HepG2 (cell line): ENCODE data around the gene CRY1. TPM values are rescaled to one million over a fixed set of nuclear protein-coding genes. Genes with fewer than 3 reads are reported as not detected.

ENCODE experiments used
- ATAC-seq: fragments of 200-7000 bp; cut with Tn5 transposase; 3 replicates; pipeline ENCODE4 v1.9.1; 2020; ENCODE audit warnings: mild to moderate bottlenecking, moderate library complexity
- BruUV-seq: library from RNA; stranded (reverse); fragments of 400-500 nt; replicated peaks from 2 replicates; lab custom pipeline; 2021; lab: Mats Ljungman, UMichigan
- CTCF ChIA-PET: fragments of 300-600 bp; formaldehyde crosslinking; extraction: SDS; loops from one replicate; lab custom pipeline; 2021; ENCODE audit warnings: low total read pairs, inconsistent platforms, low intra/inter-chr PET ratio; lab: Yijun Ruan, JAX
- POLR2A ChIA-PET: fragments of 350-600 bp; sonication (Branson Sonifier 250); formaldehyde crosslinking; loops from one replicate; lab custom pipeline; 2020; ENCODE audit warnings: antibody characterized with exemption, inconsistent platforms; lab: Yijun Ruan, JAX
- DNase-seq: peaks from one replicate; pipeline ENCODE4 v3.0.0-alpha.2; 2015; ENCODE audit warnings: low spot score
- FAIRE-seq: peaks from 3 replicates; lab custom pipeline; 2011; peaks lifted over from hg19 to GRCh38; lab: Jason Lieb, UNC
- H2AFZ ChIP-seq: one replicate; pipeline ENCODE4 v1.6.1; 2011; ENCODE audit warnings: low read length, inconsistent platforms
- H3K27ac ChIP-seq: fragments of 300-600 bp; 3 replicates; pipeline ENCODE4 v1.8.0; 2011; ENCODE audit warnings: mixed run types, mild to moderate bottlenecking, mixed read lengths, low read length, inconsistent platforms; ENCODE audit not compliant: insufficient read depth; ENCODE audit errors: extremely low read length
- H3K27me3 ChIP-seq, 2 experiments: fragments of 200-600 bp in 1 of 2; 2 replicates in 1 of 2; 3 replicates in 1 of 2; pipeline versions ENCODE4 v1.6.0 to v1.8.0; 2011; ENCODE audit warnings: low read length in 2 of 2, mild to moderate bottlenecking in 2 of 2, moderate library complexity in 2 of 2, inconsistent platforms in 1 of 2; ENCODE audit not compliant: insufficient read depth in 2 of 2, control insufficient read depth in 1 of 2
- H3K36me3 ChIP-seq, 2 experiments: fragments of 200-600 bp in 1 of 2; replicated peaks in 1 of 2; 2 replicates in 1 of 2; 3 replicates in 1 of 2; pipeline versions ENCODE4 v1.5.1 to v1.8.0; 2011; ENCODE audit warnings: low read length in 2 of 2, inconsistent platforms in 1 of 2; ENCODE audit not compliant: insufficient read depth in 2 of 2, control insufficient read depth in 1 of 2
- H3K4me1 ChIP-seq: 2 replicates; pipeline ENCODE4 v1.5.1; 2012; ENCODE audit warnings: low read length, inconsistent platforms; ENCODE audit not compliant: insufficient read depth
- H3K4me2 ChIP-seq: 2 replicates; pipeline ENCODE4 v1.6.0; 2011; ENCODE audit warnings: low read depth, low read length, inconsistent platforms
- H3K4me3 ChIP-seq, 3 experiments: fragments of 200-600 bp in 1 of 3; sonication (generic), shearing (Covaris generic) in 1 of 3; replicated peaks in 1 of 3; 2 replicates each; pipeline ENCODE4 v1.5.1; 2011 to 2016; ENCODE audit warnings: low read length in 3 of 3, inconsistent platforms in 2 of 3, low read depth in 2 of 3, mild to moderate bottlenecking in 2 of 3, control low read depth in 1 of 3, mixed read lengths in 1 of 3; ENCODE audit not compliant: insufficient read depth in 1 of 3
- H3K79me2 ChIP-seq: one replicate; pipeline ENCODE4 v1.6.1; 2011; ENCODE audit warnings: low read length, inconsistent platforms; ENCODE audit not compliant: insufficient read depth
- H3K9ac ChIP-seq: 2 replicates; pipeline ENCODE4 v1.6.0; 2011; ENCODE audit warnings: mild to moderate bottlenecking, low read depth, low read length, inconsistent platforms; ENCODE audit not compliant: insufficient read depth
- H3K9me3 ChIP-seq: 2 replicates; pipeline ENCODE4 v1.5.1; 2012; ENCODE audit warnings: mild to moderate bottlenecking, low read length
- H4K20me1 ChIP-seq: 2 replicates; pipeline ENCODE4 v1.6.0; 2011; ENCODE audit warnings: inconsistent platforms, mild to moderate bottlenecking, low read length, moderate library complexity; ENCODE audit not compliant: insufficient read depth
- ZNF225 ChIP-seq: sonication (generic); formaldehyde crosslinking; IDR thresholded peaks from 2 replicates; pipeline ENCODE4 v1.4.0; 2020; ENCODE audit warnings: mild to moderate bottlenecking, missing genetic modification reagents
- ZNF761 ChIP-seq: sonication (generic); formaldehyde crosslinking; conservative IDR thresholded peaks from 2 replicates; pipeline ENCODE4 v1.4.0; 2020; ENCODE audit warnings: mild to moderate bottlenecking, missing genetic modification reagents
- ZNF841 ChIP-seq: sonication (generic); formaldehyde crosslinking; IDR thresholded peaks from 2 replicates; pipeline ENCODE4 v1.8.1; 2023; ENCODE audit warnings: missing genetic modification reagents, borderline replicate concordance
- whole genome bisulfite sequencing: methylation state at CpG from one replicate; pipeline ENCODE4 v1.1.6; 2017; ENCODE audit warnings: low lambda C conversion rate; 5-methylcytosine and 5-hydroxymethylcytosine counted together
- in situ Hi-C: cut with HindIII; loops from 2 replicates; pipeline ENCODE4 v1.10.0; 2017; ENCODE audit warnings: low pct_unique_long_range_greater_than_20kb; ENCODE audit not compliant: extremely low pct_ligation_motif_present
- intact Hi-C: fragments of 100-400 bp; cut with micrococcal nuclease; formaldehyde crosslinking; loops from one replicate; pipeline ENCODE4 v1.10.0; 2022; ENCODE audit not compliant: unreplicated experiment
- polyA plus RNA-seq, 8 experiments: library from polyadenylated mRNA; depleted of rRNA in 3 of 8; stranded (reverse) in 7 of 8; unstranded in 1 of 8; fragments of >200 nt; fragmentation: Illumina TruSeq in 4 of 8; extraction: Trizol in 4 of 8; gene quantifications; 2 replicates each; pipeline versions ENCODE4 v1.2.1 to v1.2.3, GENCODE V29; 2011 to 2016; ENCODE audit warnings: low read depth in 4 of 8, missing spikeins in 1 of 8, mixed read lengths in 1 of 8; ENCODE audit not compliant: insufficient read depth in 1 of 8
- total RNA-seq, 5 experiments: library from RNA; depleted of rRNA; stranded (reverse); fragments of >200 nt; fragmentation: Illumina TruSeq; extraction: Trizol; gene quantifications; 2 replicates each; pipeline ENCODE4 v1.2.3, GENCODE V29; 2016; ENCODE audit warnings: low read depth in 1 of 5
- TF ChIP-seq, protein P1 (sequence below): sonication (generic); formaldehyde crosslinking; IDR thresholded peaks from 2 replicates; pipeline ENCODE4 v1.5.1; 2020; ENCODE audit warnings: mild to moderate bottlenecking, missing genetic modification reagents, moderate library complexity
- TF ChIP-seq, protein P2 (sequence below): sonication (generic); formaldehyde crosslinking; IDR thresholded peaks from 2 replicates; pipeline ENCODE4 v1.4.0; 2020; ENCODE audit warnings: missing genetic modification reagents, mild to moderate bottlenecking, borderline replicate concordance
- TF ChIP-seq, protein P3 (sequence below): sonication (generic); formaldehyde crosslinking; IDR thresholded peaks from 2 replicates; pipeline ENCODE4 v1.5.0; 2020; ENCODE audit warnings: mild to moderate bottlenecking, missing genetic modification reagents
- TF ChIP-seq, protein P4 (sequence below), 2 experiments: IDR thresholded peaks; 2 replicates each; pipeline ENCODE4 v1.6.1; 2011 to 2012; ENCODE audit warnings: low read length in 2 of 2, borderline replicate concordance in 1 of 2, low read depth in 1 of 2, mild to moderate bottlenecking in 1 of 2, moderate library complexity in 1 of 2

The CRY1 gene
- total and polyA plus RNA-seq, 2 of the 13 experiments (the other 11 are each of a cell fraction or from before 2014, with no cell fraction given) = 11.4 to 13.9 TPM

DNA sequence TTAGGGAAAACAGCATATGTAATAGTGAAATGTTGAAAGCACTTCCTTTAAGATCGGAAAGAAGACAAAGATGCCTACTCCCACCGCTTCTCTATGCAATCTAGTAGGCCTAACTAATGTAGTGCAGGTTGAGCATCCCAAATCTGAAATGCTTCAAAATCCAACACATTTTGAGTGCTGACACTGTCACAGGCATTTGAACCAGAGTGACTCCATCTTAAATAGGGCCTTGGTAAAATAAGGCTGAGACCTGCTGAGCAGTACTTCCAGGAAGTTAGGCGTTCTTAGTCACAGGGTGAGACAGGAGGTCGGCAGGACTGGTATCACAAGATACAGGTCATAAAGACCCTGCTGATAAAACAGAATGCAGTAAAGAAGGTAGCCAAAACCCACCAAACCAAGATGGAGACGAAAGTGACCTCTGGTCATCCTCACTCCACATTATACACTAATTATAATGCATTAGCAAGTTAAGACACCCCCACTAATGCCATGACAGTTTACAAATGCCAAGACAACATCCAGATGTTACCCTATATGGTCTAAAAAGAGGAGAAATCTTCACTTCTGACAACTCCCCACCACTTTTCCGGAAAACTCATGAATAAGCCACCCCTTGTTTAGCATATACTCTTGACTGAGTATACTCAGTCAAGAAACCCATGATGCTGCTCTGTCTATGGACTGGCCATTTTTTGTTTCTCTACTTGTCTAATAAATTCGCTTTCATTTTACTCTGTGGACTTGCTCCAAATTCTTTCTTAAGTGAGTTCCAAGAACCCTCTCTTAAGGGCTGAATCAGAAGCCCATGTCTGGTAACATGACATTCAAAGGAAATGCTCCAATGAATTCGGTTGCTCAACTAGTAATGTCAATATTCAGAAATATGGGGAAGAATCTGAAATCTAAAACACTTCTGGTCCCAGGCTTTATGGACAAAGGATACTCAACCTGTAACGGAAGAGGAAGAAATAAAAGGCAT, 59.3 kb downstream of the CRY1 start:
- Histone ChIP-seq H3K79me2 (peaks cover 5% of the 10 kb centered on the region), H3K4me3 (no peak overlapping the region), H3K4me2 (no peak overlapping the region), H3K9me3 (no peaks in the 10 kb centered on the region), H3K27ac (no peak overlapping the region), H3K9ac (no peak overlapping the region), H3K27me3 (no peaks in the 10 kb centered on the region), H2AFZ (no peak overlapping the region), H3K36me3 (no peaks in the 10 kb centered on the region), H3K4me1 (peaks cover 4% of the 10 kb centered on the region; the same call in 1 of the 2 replicates), H4K20me1 (no peaks in the 10 kb centered on the region)
- intact Hi-C loops (no loop called here), in situ Hi-C loops (no loop called here)
- CTCF ChIA-PET = no interaction called here
- BruUV-seq = no TSS peak
- 95% methylated on average over 9 of the region's 9 CpGs for WGBS
- FAIRE-seq (no peak), ATAC-seq (no peak), DNase-seq (no peak)
- POLR2A ChIA-PET = no interaction called here
- TF ChIP-seq ZNF761 (CRISPR knock-in tag) = no peak
- TF ChIP-seq, protein P1, sequence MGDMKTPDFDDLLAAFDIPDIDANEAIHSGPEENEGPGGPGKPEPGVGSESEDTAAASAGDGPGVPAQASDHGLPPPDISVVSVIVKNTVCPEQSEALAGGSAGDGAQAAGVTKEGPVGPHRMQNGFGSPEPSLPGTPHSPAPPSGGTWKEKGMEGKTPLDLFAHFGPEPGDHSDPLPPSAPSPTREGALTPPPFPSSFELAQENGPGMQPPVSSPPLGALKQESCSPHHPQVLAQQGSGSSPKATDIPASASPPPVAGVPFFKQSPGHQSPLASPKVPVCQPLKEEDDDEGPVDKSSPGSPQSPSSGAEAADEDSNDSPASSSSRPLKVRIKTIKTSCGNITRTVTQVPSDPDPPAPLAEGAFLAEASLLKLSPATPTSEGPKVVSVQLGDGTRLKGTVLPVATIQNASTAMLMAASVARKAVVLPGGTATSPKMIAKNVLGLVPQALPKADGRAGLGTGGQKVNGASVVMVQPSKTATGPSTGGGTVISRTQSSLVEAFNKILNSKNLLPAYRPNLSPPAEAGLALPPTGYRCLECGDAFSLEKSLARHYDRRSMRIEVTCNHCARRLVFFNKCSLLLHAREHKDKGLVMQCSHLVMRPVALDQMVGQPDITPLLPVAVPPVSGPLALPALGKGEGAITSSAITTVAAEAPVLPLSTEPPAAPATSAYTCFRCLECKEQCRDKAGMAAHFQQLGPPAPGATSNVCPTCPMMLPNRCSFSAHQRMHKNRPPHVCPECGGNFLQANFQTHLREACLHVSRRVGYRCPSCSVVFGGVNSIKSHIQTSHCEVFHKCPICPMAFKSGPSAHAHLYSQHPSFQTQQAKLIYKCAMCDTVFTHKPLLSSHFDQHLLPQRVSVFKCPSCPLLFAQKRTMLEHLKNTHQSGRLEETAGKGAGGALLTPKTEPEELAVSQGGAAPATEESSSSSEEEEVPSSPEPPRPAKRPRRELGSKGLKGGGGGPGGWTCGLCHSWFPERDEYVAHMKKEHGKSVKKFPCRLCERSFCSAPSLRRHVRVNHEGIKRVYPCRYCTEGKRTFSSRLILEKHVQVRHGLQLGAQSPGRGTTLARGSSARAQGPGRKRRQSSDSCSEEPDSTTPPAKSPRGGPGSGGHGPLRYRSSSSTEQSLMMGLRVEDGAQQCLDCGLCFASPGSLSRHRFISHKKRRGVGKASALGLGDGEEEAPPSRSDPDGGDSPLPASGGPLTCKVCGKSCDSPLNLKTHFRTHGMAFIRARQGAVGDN = no peak
- TF ChIP-seq ZNF841 (CRISPR knock-in tag) = no peak
- no peak for TF ChIP-seq ZNF225 (CRISPR knock-in tag)
- TF ChIP-seq, protein P2, sequence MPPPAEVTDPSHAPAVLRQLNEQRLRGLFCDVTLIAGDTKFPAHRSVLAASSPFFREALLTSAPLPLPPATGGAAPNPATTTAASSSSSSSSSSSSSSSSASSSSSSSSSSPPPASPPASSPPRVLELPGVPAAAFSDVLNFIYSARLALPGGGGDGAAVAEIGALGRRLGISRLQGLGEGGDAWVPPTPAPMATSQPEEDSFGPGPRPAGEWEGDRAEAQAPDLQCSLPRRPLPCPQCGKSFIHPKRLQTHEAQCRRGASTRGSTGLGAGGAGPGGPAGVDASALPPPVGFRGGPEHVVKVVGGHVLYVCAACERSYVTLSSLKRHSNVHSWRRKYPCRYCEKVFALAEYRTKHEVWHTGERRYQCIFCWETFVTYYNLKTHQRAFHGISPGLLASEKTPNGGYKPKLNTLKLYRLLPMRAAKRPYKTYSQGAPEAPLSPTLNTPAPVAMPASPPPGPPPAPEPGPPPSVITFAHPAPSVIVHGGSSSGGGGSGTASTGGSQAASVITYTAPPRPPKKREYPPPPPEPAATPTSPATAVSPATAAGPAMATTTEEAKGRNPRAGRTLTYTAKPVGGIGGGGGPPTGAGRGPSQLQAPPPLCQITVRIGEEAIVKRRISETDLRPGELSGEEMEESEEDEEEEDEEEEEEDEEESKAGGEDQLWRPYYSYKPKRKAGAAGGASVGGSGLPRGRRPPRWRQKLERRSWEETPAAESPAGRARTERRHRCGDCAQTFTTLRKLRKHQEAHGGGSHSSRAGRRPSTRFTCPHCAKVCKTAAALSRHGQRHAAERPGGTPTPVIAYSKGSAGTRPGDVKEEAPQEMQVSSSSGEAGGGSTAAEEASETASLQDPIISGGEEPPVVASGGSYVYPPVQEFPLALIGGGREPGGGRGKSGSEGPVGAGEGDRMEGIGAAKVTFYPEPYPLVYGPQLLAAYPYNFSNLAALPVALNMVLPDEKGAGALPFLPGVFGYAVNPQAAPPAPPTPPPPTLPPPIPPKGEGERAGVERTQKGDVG (CRISPR knock-in tag) = no peak
- TF ChIP-seq, protein P3, sequence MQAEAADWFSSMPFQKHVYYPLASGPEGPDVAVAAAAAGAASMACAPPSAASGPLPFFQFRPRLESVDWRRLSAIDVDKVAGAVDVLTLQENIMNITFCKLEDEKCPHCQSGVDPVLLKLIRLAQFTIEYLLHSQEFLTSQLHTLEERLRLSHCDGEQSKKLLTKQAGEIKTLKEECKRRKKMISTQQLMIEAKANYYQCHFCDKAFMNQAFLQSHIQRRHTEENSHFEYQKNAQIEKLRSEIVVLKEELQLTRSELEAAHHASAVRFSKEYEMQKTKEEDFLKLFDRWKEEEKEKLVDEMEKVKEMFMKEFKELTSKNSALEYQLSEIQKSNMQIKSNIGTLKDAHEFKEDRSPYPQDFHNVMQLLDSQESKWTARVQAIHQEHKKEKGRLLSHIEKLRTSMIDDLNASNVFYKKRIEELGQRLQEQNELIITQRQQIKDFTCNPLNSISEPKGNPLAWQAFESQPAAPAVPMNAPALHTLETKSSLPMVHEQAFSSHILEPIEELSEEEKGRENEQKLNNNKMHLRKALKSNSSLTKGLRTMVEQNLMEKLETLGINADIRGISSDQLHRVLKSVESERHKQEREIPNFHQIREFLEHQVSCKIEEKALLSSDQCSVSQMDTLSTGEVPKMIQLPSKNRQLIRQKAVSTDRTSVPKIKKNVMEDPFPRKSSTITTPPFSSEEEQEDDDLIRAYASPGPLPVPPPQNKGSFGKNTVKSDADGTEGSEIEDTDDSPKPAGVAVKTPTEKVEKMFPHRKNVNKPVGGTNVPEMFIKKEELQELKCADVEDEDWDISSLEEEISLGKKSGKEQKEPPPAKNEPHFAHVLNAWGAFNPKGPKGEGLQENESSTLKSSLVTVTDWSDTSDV (CRISPR knock-in tag) = no peak
- TF ChIP-seq, protein P4, sequence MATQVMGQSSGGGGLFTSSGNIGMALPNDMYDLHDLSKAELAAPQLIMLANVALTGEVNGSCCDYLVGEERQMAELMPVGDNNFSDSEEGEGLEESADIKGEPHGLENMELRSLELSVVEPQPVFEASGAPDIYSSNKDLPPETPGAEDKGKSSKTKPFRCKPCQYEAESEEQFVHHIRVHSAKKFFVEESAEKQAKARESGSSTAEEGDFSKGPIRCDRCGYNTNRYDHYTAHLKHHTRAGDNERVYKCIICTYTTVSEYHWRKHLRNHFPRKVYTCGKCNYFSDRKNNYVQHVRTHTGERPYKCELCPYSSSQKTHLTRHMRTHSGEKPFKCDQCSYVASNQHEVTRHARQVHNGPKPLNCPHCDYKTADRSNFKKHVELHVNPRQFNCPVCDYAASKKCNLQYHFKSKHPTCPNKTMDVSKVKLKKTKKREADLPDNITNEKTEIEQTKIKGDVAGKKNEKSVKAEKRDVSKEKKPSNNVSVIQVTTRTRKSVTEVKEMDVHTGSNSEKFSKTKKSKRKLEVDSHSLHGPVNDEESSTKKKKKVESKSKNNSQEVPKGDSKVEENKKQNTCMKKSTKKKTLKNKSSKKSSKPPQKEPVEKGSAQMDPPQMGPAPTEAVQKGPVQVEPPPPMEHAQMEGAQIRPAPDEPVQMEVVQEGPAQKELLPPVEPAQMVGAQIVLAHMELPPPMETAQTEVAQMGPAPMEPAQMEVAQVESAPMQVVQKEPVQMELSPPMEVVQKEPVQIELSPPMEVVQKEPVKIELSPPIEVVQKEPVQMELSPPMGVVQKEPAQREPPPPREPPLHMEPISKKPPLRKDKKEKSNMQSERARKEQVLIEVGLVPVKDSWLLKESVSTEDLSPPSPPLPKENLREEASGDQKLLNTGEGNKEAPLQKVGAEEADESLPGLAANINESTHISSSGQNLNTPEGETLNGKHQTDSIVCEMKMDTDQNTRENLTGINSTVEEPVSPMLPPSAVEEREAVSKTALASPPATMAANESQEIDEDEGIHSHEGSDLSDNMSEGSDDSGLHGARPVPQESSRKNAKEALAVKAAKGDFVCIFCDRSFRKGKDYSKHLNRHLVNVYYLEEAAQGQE (IDR thresholded peaks at IDR 0.05; ENCODE audit: borderline replicate concordance in 1 of 2, low read depth in 1 of 2, low read length in 2 of 2) = no peak
